ENCODE measurements around the gene BAZ1B.

GRCh38 chr7:73449422-73449821, 72.7 kb downstream of the BAZ1B start:
- TF ChIP-seq POLR2A (IDR thresholded peaks at IDR 0.05) (no peak), CTCF (IDR thresholded peaks at IDR 0.05 in 4 of 5, conservative IDR thresholded peaks at IDR 0.05 in 1 of 5) (no peak)
